ENCODE results near the gene TEX35. TPM values are rescaled to one million over a fixed set of nuclear protein-coding genes. Genes with fewer than 3 reads are reported as not detected.
A peak's percentile ranks its signal among the peaks of the same experiment; 100 is the strongest.

TEX35 gene
- polyA plus RNA-seq, 1 donor (not counting 4 experiments of a cell fraction or from before 2014, with no cell fraction given) = 0.18 TPM

GRCh38 chr1:178501705-178502329 lies 11.1 kb upstream of the TEX35 start:
- Histone ChIP-seq H3K4me2 (ENCODE audit: control insufficient read depth, extremely low read depth, insufficient read depth, low read depth, low read length) (no peak overlapping the region), H3K9ac (ENCODE audit: control insufficient read depth, extremely low read depth, insufficient read depth, low read length) (no peak overlapping the region), H3K9me1 (ENCODE audit: control insufficient read depth, extremely low read depth, insufficient read depth, low read length) (no peaks in the 10 kb centered on the region), H3K79me2 (ENCODE audit: control insufficient read depth, insufficient read depth, low read length) (no peaks in the 10 kb centered on the region), H3K36me3 (ENCODE audit: control insufficient read depth in 2 of 2, extremely low read depth in 1 of 2, insufficient read depth in 2 of 2, low read length in 2 of 2) (no peaks in the 10 kb centered on the region), H3K27me3 (ENCODE audit: control insufficient read depth, extremely low read depth, insufficient read depth, low read length) (no peaks in the 10 kb centered on the region), H2AFZ (ENCODE audit: control insufficient read depth, low read length) (no peak overlapping the region), H4K20me1 (ENCODE audit: control insufficient read depth, extremely low read depth, insufficient read depth, low read length) (no peaks in the 10 kb centered on the region), H3K27ac (ENCODE audit: control insufficient read depth, insufficient read depth, low read length) (no peak overlapping the region), H3K4me1 (ENCODE audit: control insufficient read depth, extremely low read depth, insufficient read depth, low read length) (peaks cover 5% of the 10 kb centered on the region), H3K9me3 (ENCODE audit: control insufficient read depth, low read depth, low read length) (no peaks in the 10 kb centered on the region), H3K4me3 (ENCODE audit: control insufficient read depth in 2 of 3, extremely low read depth in 1 of 3, insufficient read depth in 2 of 3, low read depth in 1 of 3, low read length in 3 of 3) (no peak overlapping the region)
- TF ChIP-seq EZH2 (IDR thresholded peaks at IDR 0.05; ENCODE audit: low read length) = no peak
- TF ChIP-seq, protein P1, sequence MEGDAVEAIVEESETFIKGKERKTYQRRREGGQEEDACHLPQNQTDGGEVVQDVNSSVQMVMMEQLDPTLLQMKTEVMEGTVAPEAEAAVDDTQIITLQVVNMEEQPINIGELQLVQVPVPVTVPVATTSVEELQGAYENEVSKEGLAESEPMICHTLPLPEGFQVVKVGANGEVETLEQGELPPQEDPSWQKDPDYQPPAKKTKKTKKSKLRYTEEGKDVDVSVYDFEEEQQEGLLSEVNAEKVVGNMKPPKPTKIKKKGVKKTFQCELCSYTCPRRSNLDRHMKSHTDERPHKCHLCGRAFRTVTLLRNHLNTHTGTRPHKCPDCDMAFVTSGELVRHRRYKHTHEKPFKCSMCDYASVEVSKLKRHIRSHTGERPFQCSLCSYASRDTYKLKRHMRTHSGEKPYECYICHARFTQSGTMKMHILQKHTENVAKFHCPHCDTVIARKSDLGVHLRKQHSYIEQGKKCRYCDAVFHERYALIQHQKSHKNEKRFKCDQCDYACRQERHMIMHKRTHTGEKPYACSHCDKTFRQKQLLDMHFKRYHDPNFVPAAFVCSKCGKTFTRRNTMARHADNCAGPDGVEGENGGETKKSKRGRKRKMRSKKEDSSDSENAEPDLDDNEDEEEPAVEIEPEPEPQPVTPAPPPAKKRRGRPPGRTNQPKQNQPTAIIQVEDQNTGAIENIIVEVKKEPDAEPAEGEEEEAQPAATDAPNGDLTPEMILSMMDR (optimal IDR thresholded peaks at IDR 0.05 in 1 of 3, IDR thresholded peaks at IDR 0.05 in 1 of 3, conservative IDR thresholded peaks at IDR 0.05 in 1 of 3; ENCODE audit: extremely low read depth in 1 of 3, insufficient read depth in 2 of 3, low read length in 3 of 3) = peak; percentile 81 to 97 (median 93)
- peak; percentile 26 for FAIRE-seq
- dilution Hi-C loops (cut with MboI; ENCODE audit: extremely low pct_ligation_motif_present, low sequenced_read_pairs) = no loop called here
- DNase-seq (ENCODE audit: low read depth, low spot score) = peak; percentile 35

DNA sequence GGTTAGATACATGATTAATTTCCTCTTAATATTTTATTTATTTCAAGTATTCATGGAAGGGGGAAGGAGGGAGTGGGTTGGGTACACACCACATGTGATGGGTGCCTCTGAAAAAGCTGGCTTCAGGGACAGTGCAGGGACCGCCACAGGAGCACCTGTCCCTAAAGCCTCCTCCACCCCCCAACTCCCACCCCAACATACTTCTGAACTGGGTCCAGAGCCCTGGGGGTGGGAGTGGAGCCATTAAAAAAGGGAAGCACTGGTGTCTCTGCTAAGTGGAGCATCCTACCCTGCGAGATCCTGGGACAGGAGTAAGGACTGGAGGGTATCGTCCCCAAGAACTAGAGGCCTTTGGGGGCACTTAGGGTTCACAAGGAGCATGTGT lies 10.6 kb upstream of the TEX35 start:
- no peak overlapping the region for H3K9ac ChIP-seq (ENCODE audit: control insufficient read depth, extremely low read depth, insufficient read depth, low read length)
- no peaks in the 10 kb centered on the region for H3K79me2 ChIP-seq (ENCODE audit: control insufficient read depth, insufficient read depth, low read length)
- FAIRE-seq = no peak
- no peak overlapping the region for H3K27ac ChIP-seq (ENCODE audit: control insufficient read depth, insufficient read depth, low read length)
- H4K20me1 ChIP-seq (ENCODE audit: control insufficient read depth, extremely low read depth, insufficient read depth, low read length) = no peaks in the 10 kb centered on the region
- peaks cover 2% of the 10 kb centered on the region for H3K9me1 ChIP-seq (ENCODE audit: control insufficient read depth, extremely low read depth, insufficient read depth, low read length)
- no peaks in the 10 kb centered on the region for H3K9me3 ChIP-seq (ENCODE audit: control insufficient read depth, low read depth, low read length)
- TF ChIP-seq, protein P1 (optimal IDR thresholded peaks at IDR 0.05 in 1 of 3, IDR thresholded peaks at IDR 0.05 in 1 of 3, conservative IDR thresholded peaks at IDR 0.05 in 1 of 3; ENCODE audit: extremely low read depth in 1 of 3, insufficient read depth in 2 of 3, low read length in 3 of 3) = no peak
- no peak for TF ChIP-seq EZH2 (IDR thresholded peaks at IDR 0.05; ENCODE audit: low read length)
- H3K4me1 ChIP-seq (ENCODE audit: control insufficient read depth, extremely low read depth, insufficient read depth, low read length) = peaks cover 10% of the 10 kb centered on the region
- H3K4me2 ChIP-seq (ENCODE audit: control insufficient read depth, extremely low read depth, insufficient read depth, low read depth, low read length) = no peak overlapping the region
- no peak overlapping the region for H2AFZ ChIP-seq (ENCODE audit: control insufficient read depth, low read length)
- H3K27me3 ChIP-seq (ENCODE audit: control insufficient read depth, extremely low read depth, insufficient read depth, low read length) = no peaks in the 10 kb centered on the region
- dilution Hi-C loops (cut with MboI; ENCODE audit: extremely low pct_ligation_motif_present, low sequenced_read_pairs) = no loop called here
- no peak for DNase-seq (ENCODE audit: low read depth, low spot score)
- H3K36me3 ChIP-seq (ENCODE audit: control insufficient read depth in 2 of 2, extremely low read depth in 1 of 2, insufficient read depth in 2 of 2, low read length in 2 of 2) = no peaks in the 10 kb centered on the region
- H3K4me3 ChIP-seq (ENCODE audit: control insufficient read depth in 2 of 3, extremely low read depth in 1 of 3, insufficient read depth in 2 of 3, low read depth in 1 of 3, low read length in 3 of 3) = no peak overlapping the region
